GM10248 (cell line): ENCODE measurements around the gene SLCO4A1.

Experiments used
- CTCF ChIA-PET: fragments of 300-600 bp; sonication (Branson Sonifier 250); formaldehyde crosslinking; extraction: SDS; loops from one replicate; lab custom pipeline; 2021; ENCODE audit warnings: antibody characterized with exemption; lab: Yijun Ruan, JAX
- POLR2A ChIA-PET: fragments of 350-650 bp; sonication (Branson Sonifier 250); formaldehyde crosslinking; extraction: SDS; loops from one replicate; lab custom pipeline; 2020; ENCODE audit warnings: antibody characterized with exemption; lab: Yijun Ruan, JAX
- DNase-seq: peaks from one replicate; pipeline ENCODE4 v3.0.0; 2012; ENCODE audit errors: extremely low spot score
- TF ChIP-seq, protein P1 (sequence below): IDR thresholded peaks from 2 replicates; pipeline ENCODE4 v1.5.1; 2012; ENCODE audit warnings: mild to moderate bottlenecking, low read depth; ENCODE audit errors: extremely low read depth, missing control alignments, control extremely low read depth

Gene SLCO4A1

DNA sequence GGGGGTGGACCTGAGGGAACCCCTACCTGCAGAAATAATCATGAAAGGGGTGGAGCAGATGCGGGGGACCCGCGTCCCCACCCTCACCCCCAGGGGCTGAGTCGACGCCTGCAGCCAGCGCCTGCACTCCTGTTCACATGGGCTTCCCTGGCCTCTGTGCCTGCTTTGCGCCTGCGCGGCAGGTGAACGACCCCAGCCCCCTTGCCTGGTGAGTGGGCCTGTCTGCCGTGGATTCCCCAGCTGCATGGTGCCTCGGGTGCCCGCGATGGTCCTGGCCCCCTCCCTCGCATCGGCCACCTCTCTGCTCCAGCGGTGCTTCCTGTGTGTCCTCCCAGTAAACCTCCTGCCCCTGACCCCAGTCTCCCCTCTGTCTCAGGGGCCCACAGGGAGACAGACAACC lies 47.6 kb downstream of the SLCO4A1 start:
- no peak for DNase-seq
- ChIA-PET CTCF (interaction anchor here (1.0 kb wide), 1 partner anchor 101 kb away, joined by 3 read pairs; no protein-coding TSS in a partner anchor), POLR2A (no interaction called here)
- TF ChIP-seq, protein P1, sequence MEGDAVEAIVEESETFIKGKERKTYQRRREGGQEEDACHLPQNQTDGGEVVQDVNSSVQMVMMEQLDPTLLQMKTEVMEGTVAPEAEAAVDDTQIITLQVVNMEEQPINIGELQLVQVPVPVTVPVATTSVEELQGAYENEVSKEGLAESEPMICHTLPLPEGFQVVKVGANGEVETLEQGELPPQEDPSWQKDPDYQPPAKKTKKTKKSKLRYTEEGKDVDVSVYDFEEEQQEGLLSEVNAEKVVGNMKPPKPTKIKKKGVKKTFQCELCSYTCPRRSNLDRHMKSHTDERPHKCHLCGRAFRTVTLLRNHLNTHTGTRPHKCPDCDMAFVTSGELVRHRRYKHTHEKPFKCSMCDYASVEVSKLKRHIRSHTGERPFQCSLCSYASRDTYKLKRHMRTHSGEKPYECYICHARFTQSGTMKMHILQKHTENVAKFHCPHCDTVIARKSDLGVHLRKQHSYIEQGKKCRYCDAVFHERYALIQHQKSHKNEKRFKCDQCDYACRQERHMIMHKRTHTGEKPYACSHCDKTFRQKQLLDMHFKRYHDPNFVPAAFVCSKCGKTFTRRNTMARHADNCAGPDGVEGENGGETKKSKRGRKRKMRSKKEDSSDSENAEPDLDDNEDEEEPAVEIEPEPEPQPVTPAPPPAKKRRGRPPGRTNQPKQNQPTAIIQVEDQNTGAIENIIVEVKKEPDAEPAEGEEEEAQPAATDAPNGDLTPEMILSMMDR = no peak

DNA sequence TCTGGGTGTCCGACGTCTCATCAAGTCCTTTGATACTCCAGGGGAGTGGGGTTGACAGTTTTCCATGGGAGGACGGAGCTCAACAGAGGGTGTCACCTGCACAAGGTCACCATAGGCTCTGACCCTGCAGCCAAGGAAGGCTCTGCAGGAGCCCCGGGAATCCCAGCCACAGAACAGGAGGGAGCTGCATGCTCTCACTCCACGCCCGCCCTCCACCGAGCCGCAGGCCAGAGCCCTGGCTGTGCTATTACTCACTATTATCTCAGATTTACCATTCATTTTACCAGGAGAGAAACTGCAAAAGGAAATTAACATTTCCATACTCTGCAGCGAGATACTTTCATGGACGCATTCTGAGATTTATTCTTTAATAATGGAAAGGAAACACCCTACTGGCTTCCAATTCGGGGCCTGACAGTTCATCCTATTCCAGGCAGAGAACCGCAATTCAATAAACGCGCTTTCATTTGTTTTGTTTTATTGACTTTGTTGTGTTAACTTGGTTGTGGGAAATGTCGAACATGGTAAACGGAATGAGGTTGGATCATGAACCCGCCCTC lies 48.0 kb downstream of the SLCO4A1 start:
- ChIA-PET CTCF (interaction anchor here (1.0 kb wide), 1 partner anchor 100 kb away, joined by 3 read pairs; no protein-coding TSS in a partner anchor), POLR2A (no interaction called here)
- no peak for DNase-seq
- TF ChIP-seq, protein P1 = no peak

- no peak for DNase-seq
- TF ChIP-seq, protein P1 = no peak
- ChIA-PET POLR2A (no interaction called here), CTCF (no interaction called here)
These were observed 49.2 kb downstream of the SLCO4A1 start for GRCh38 chr20:62691487-62691886.

GRCh38 chr20:62692176-62692575 lies 49.9 kb downstream of the SLCO4A1 start:
- ChIA-PET CTCF (no interaction called here), POLR2A (no interaction called here)
- DNase-seq = no peak
- TF ChIP-seq, protein P1 = no peak

DNA sequence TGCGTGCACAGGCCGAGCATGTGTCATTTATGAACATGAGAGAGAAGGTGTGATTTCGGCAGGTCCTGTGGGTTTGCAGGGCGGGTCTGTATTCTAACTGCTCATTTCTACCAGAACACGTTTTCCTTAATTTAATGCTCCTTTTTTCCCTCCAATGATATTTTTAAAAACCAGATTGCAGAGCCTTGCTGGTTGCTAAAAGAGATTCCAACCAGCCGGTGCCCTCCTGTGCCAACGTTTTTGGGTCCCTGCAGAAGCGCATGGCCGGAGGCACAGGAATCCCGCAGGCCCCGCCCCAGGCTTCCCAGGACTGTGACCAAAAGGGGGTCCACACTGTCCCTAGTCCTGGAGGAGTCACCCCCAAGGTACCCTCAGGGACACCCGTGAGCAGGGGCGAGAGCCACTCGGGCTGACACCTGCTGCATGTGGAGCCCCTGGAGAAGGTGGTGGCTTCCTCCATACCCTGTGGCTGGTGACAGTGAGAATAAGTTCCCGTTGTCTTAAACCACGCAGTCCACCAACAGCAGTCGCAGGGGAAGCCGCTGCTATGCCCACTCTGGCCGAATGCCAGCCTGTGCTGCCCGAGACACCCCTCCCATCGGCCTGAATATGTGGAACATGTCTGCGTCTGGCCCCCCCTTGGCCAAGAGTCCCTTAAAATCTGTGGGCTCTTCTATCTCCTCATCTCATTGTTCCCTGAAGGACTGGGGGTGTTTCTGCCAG lies 50.7 kb downstream of the SLCO4A1 start:
- ChIA-PET POLR2A (no interaction called here), CTCF (interaction anchor here (1.3 kb wide), 1 partner anchor 98 kb away, joined by 3 read pairs; no protein-coding TSS in a partner anchor)
- no peak for DNase-seq
- TF ChIP-seq, protein P1 = no peak

DNA sequence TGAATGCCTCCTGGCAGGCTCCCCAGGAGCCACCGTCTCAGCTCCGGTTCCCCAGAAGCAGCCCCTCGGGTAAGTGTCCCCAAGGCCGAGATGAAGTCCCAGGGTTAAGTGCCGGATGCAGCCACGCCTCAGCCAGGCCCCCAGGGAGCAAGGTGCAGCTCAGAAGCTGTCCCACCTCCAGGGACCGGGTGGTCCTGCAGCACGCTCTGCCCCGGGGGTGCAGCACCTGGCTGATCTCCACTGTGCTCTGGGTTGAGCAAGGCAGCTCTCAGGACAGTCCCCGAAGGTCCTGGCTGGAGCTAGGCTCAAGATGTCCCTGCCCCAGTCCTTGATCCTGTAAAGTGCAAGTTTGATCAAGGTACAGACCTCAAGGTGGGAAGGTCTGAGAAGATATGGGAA lies 51.2 kb downstream of the SLCO4A1 start:
- TF ChIP-seq, protein P1 = no peak
- ChIA-PET POLR2A (no interaction called here), CTCF (interaction anchor here (1.3 kb wide), 1 partner anchor 98 kb away, joined by 3 read pairs; no protein-coding TSS in a partner anchor)
- no peak for DNase-seq
